GM15510 (cell line): ENCODE measurements around the gene FPR1.

Experiments
- POLR2A ChIP-seq: IDR thresholded peaks from 3 replicates; pipeline ENCODE4 v1.6.1; 2011; ENCODE audit warnings: borderline replicate concordance; ENCODE audit not compliant: insufficient read length; ENCODE audit errors: extremely low read depth

The FPR1 gene

GRCh38 chr19:51784922-51785690 is 33.4 kb upstream of the FPR1 start:
- no peak for TF ChIP-seq POLR2A

- TF ChIP-seq POLR2A, result no peak
Measured at GRCh38 chr19:51784109-51784785, 32.6 kb upstream of the FPR1 start.

- no peak for TF ChIP-seq POLR2A
Measured at GRCh38 chr19:51783372-51783771, 31.7 kb upstream of the FPR1 start.

- TF ChIP-seq POLR2A, result no peak
Measured at GRCh38 chr19:51781999-51782398, 30.3 kb upstream of the FPR1 start.

- no peak for TF ChIP-seq POLR2A
Measured at GRCh38 chr19:51780270-51780669, 28.6 kb upstream of the FPR1 start.

GRCh38 chr19:51779703-51780102 is 28.0 kb upstream of the FPR1 start:
- no peak for TF ChIP-seq POLR2A

- no peak for TF ChIP-seq POLR2A
Measured at GRCh38 chr19:51779181-51779580, 27.5 kb upstream of the FPR1 start.

GRCh38 chr19:51777570-51778462 is 26.1 kb upstream of the FPR1 start:
- no peak for TF ChIP-seq POLR2A

- no peak for TF ChIP-seq POLR2A
Measured at GRCh38 chr19:51772977-51773376, 21.3 kb upstream of the FPR1 start.

- TF ChIP-seq POLR2A, result no peak
Measured at GRCh38 chr19:51771376-51772130, 19.9 kb upstream of the FPR1 start.

- no peak for TF ChIP-seq POLR2A
Measured at GRCh38 chr19:51766461-51766860, 14.8 kb upstream of the FPR1 start.

- TF ChIP-seq POLR2A, result no peak
Measured at GRCh38 chr19:51765086-51765485, 13.4 kb upstream of the FPR1 start.

- no peak for TF ChIP-seq POLR2A
Measured at GRCh38 chr19:51761696-51762095, 10.0 kb upstream of the FPR1 start.

- no peak for TF ChIP-seq POLR2A
Measured at GRCh38 chr19:51760697-51761356, 9.1 kb upstream of the FPR1 start, which contains the start of gene FPR2. TSS of gene FPR2 (plus strand) at chr19:51761180. CDS start at chr19:51768659, 7,479 bp downstream.
